Tibial nerve (tissue), 3 donors: ENCODE results near the gene INHBC.

Source experiments
- CTCF ChIP-seq, 5 experiments: fragments of 200-600 bp in 3 of 5; fragments of 450-650 bp in 2 of 5; sonication (generic) in 3 of 5; IDR thresholded peaks; one replicate each; pipeline ENCODE4 v1.5.1; 2016 to 2019; ENCODE audit warnings: antibody characterized with exemption in 5 of 5, mild to moderate bottlenecking in 3 of 5, moderate library complexity in 2 of 5
- POLR2A ChIP-seq, 2 donors: fragments of 450-650 bp; IDR thresholded peaks; one replicate each; pipeline ENCODE4 v1.6.1; 2017; ENCODE audit warnings: antibody characterized with exemption in 2 of 2, mild to moderate bottlenecking in 2 of 2, moderate library complexity in 2 of 2

- no peak for TF ChIP-seq POLR2A (IDR thresholded peaks at IDR 0.05)
- no peak for TF ChIP-seq CTCF (IDR thresholded peaks at IDR 0.05)
These were observed 40.9 kb downstream of the INHBC start for GRCh38 chr12:57475271-57476161.
